ENCODE data around the gene GGCX. TPM values are rescaled to one million over a fixed set of nuclear protein-coding genes. Genes with fewer than 3 reads are reported as not detected.
A peak's percentile ranks its signal among the peaks of the same experiment; 100 is the strongest.

The GGCX gene
- total and polyA plus RNA-seq, 2 donors (not counting 3 experiments of a cell fraction or from before 2014, with no cell fraction given): 48.0 to 62.7 TPM

- Histone ChIP-seq H2AFZ (ENCODE audit: low read depth, low read length) (no peak overlapping the region), H3K4me2 (ENCODE audit: insufficient read depth, low read length) (no peak overlapping the region), H4K20me1 (replicated peaks; ENCODE audit: control insufficient read depth, extremely low read depth, insufficient read depth, low read length) (no peaks in the 10 kb centered on the region), H3K4me3 (replicated peaks in 1 of 3; ENCODE audit: insufficient read depth in 1 of 3, low read depth in 1 of 3, low read length in 3 of 3) (no peak overlapping the region), H3K36me3 (ENCODE audit: control insufficient read depth in 2 of 2, extremely low read depth in 1 of 2, insufficient read depth in 2 of 2, low read length in 2 of 2) (peaks cover 0 to 10% of the 10 kb centered on the region in 2 experiments), H3K4me1 (ENCODE audit: control insufficient read depth, extremely low read depth, insufficient read depth, low read length) (peaks cover 61% of the 10 kb centered on the region), H3K9me1 (replicated peaks; ENCODE audit: control insufficient read depth, extremely low read depth, insufficient read depth, low read length) (no peaks in the 10 kb centered on the region), H3K9me3 (replicated peaks; ENCODE audit: control insufficient read depth, insufficient read depth, low read length) (no peaks in the 10 kb centered on the region), H3K27ac (ENCODE audit: insufficient read depth, low read depth, low read length) (peak overlapping the region; percentile 94), H3K9ac (replicated peaks; ENCODE audit: extremely low read depth, insufficient read depth, low read length) (no peak overlapping the region), H3K79me2 (ENCODE audit: control insufficient read depth, insufficient read depth, low read length) (peaks cover 30% of the 10 kb centered on the region), H3K27me3 (ENCODE audit: control insufficient read depth in 2 of 2, insufficient read depth in 2 of 2, low read length in 2 of 2) (no peaks in the 10 kb centered on the region)
- ChIA-PET CTCF (interaction anchor here (2.0 kb wide), 1 partner anchor 12 kb away, joined by 5 read pairs; the partner anchor contains the start of gene TMEM150A), POLR2A (no interaction called here)
- no TSS peak for BruUV-seq (replicated peaks)
- TF ChIP-seq POLR2AphosphoS5 (IDR thresholded peaks at IDR 0.05; ENCODE audit: insufficient read depth, low read depth, low read length) (no peak), POLR2A (IDR thresholded peaks at IDR 0.05; ENCODE audit: low read depth, low read length) (no peak), FOS (IDR thresholded peaks at IDR 0.05; ENCODE audit: borderline replicate concordance, insufficient read depth, low read length) (no peak), MAX (IDR thresholded peaks at IDR 0.05; ENCODE audit: insufficient read depth, insufficient read length) (no peak), JUN (IDR thresholded peaks at IDR 0.05; ENCODE audit: borderline replicate concordance, insufficient read depth, insufficient read length, low read depth) (no peak), MYC (IDR thresholded peaks at IDR 0.05; ENCODE audit: low read depth, low read length) (no peak), CTCF (IDR thresholded peaks at IDR 0.05; ENCODE audit: extremely low read depth in 1 of 2, insufficient read depth in 1 of 2, low read depth in 1 of 2, low read length in 2 of 2) (no peak), EZH2 (IDR thresholded peaks at IDR 0.05; ENCODE audit: borderline replicate concordance, low read depth, low read length, severe bottlenecking) (no peak), GATA2 (IDR thresholded peaks at IDR 0.05; ENCODE audit: insufficient read depth, insufficient read length, low read depth, low read length) (no peak)
- dilution Hi-C loops (cut with MboI; ENCODE audit: extremely low pct_ligation_motif_present, low sequenced_read_pairs) (no loop called here), intact Hi-C loops (cut with micrococcal nuclease) (no loop called here)
- FAIRE-seq (no peak), DNase-seq (ENCODE audit: low read depth, low spot score) (no peak)
Observed at GRCh38 chr2:85591563-85591962, 30.3 kb upstream of the GGCX start.
